ENCODE data around the gene ZNF800.
"Not testable (repeated sequence)": the region's sequence is repeated elsewhere in the genome, so short reads cannot be mapped to it uniquely, and the experiment has no call there.

The ZNF800 gene

GRCh38 chr7:127392566-127393367 lies at the start of gene ZNF800:
Gene ZNF800 (minus strand): TSS chr7:127392708. CDS start chr7:127391557, 1,151 bp downstream.
- in situ Hi-C loops (cut with HindIII; ENCODE audit: low pct_ligation_motif_present, low pct_unique_long_range_greater_than_20kb, low sequenced_read_pairs), result no loop called here
- peak; percentile 92 for DNase-seq

- in situ Hi-C loops (cut with HindIII; ENCODE audit: low pct_ligation_motif_present, low pct_unique_long_range_greater_than_20kb, low sequenced_read_pairs), result no loop called here
These were observed 47.7 kb upstream of the ZNF800 start for GRCh38 chr7:127440206-127440605.

GRCh38 chr7:127438836-127439235 lies 46.3 kb upstream of the ZNF800 start:
- in situ Hi-C loops (cut with HindIII; ENCODE audit: low pct_ligation_motif_present, low pct_unique_long_range_greater_than_20kb, low sequenced_read_pairs), result no loop called here
- no peak for DNase-seq

More at GRCh38 chr7:127440206-127440605, 47.7 kb upstream of the ZNF800 start:
- no peak for DNase-seq

- in situ Hi-C loops (cut with HindIII; ENCODE audit: low pct_ligation_motif_present, low pct_unique_long_range_greater_than_20kb, low sequenced_read_pairs), result no loop called here
- peak; percentile 64 for DNase-seq
These were observed 45.3 kb upstream of the ZNF800 start for GRCh38 chr7:127437837-127438236.

GRCh38 chr7:127437241-127437640 lies 44.7 kb upstream of the ZNF800 start:
- no peak for DNase-seq
- in situ Hi-C loops (cut with HindIII; ENCODE audit: low pct_ligation_motif_present, low pct_unique_long_range_greater_than_20kb, low sequenced_read_pairs), result no loop called here

- DNase-seq; in situ Hi-C loops (cut with HindIII; ENCODE audit: low pct_ligation_motif_present, low pct_unique_long_range_greater_than_20kb, low sequenced_read_pairs): not testable (repeated sequence)
These were observed 36.8 kb upstream of the ZNF800 start for GRCh38 chr7:127429281-127429680.

- in situ Hi-C loops (cut with HindIII; ENCODE audit: low pct_ligation_motif_present, low pct_unique_long_range_greater_than_20kb, low sequenced_read_pairs), result no loop called here
- DNase-seq, result no peak
These were observed 26.7 kb upstream of the ZNF800 start for GRCh38 chr7:127419196-127419595.

GRCh38 chr7:127418459-127418858 lies 26.0 kb upstream of the ZNF800 start:
- in situ Hi-C loops (cut with HindIII; ENCODE audit: low pct_ligation_motif_present, low pct_unique_long_range_greater_than_20kb, low sequenced_read_pairs), result no loop called here
- no peak for DNase-seq

GRCh38 chr7:127417346-127417745 lies 24.8 kb upstream of the ZNF800 start:
- in situ Hi-C loops (cut with HindIII; ENCODE audit: low pct_ligation_motif_present, low pct_unique_long_range_greater_than_20kb, low sequenced_read_pairs), result no loop called here
- DNase-seq, result no peak

- in situ Hi-C loops (cut with HindIII; ENCODE audit: low pct_ligation_motif_present, low pct_unique_long_range_greater_than_20kb, low sequenced_read_pairs), result no loop called here
- no peak for DNase-seq
These were observed 22.7 kb upstream of the ZNF800 start for GRCh38 chr7:127415060-127415742.

- in situ Hi-C loops (cut with HindIII; ENCODE audit: low pct_ligation_motif_present, low pct_unique_long_range_greater_than_20kb, low sequenced_read_pairs), result no loop called here
- no peak for DNase-seq
These were observed 21.5 kb upstream of the ZNF800 start for GRCh38 chr7:127413962-127414361.

GRCh38 chr7:127413326-127413725 lies 20.8 kb upstream of the ZNF800 start:
- in situ Hi-C loops (cut with HindIII; ENCODE audit: low pct_ligation_motif_present, low pct_unique_long_range_greater_than_20kb, low sequenced_read_pairs), result no loop called here
- no peak for DNase-seq

GRCh38 chr7:127411176-127411575 lies 18.7 kb upstream of the ZNF800 start:
- in situ Hi-C loops (cut with HindIII; ENCODE audit: low pct_ligation_motif_present, low pct_unique_long_range_greater_than_20kb, low sequenced_read_pairs), result no loop called here
- DNase-seq, result no peak

GRCh38 chr7:127409629-127410028 lies 17.1 kb upstream of the ZNF800 start:
- no peak for DNase-seq
- in situ Hi-C loops (cut with HindIII; ENCODE audit: low pct_ligation_motif_present, low pct_unique_long_range_greater_than_20kb, low sequenced_read_pairs), result no loop called here

GRCh38 chr7:127404286-127405072 lies 12.0 kb upstream of the ZNF800 start:
- in situ Hi-C loops (cut with HindIII; ENCODE audit: low pct_ligation_motif_present, low pct_unique_long_range_greater_than_20kb, low sequenced_read_pairs), result no loop called here
- no peak for DNase-seq

GRCh38 chr7:127396184-127396583 lies 3.7 kb upstream of the ZNF800 start:
- DNase-seq, result no peak
- in situ Hi-C loops (cut with HindIII; ENCODE audit: low pct_ligation_motif_present, low pct_unique_long_range_greater_than_20kb, low sequenced_read_pairs), result no loop called here

- in situ Hi-C loops (cut with HindIII; ENCODE audit: low pct_ligation_motif_present, low pct_unique_long_range_greater_than_20kb, low sequenced_read_pairs); DNase-seq: not testable (repeated sequence)
These were observed 2.6 kb upstream of the ZNF800 start for GRCh38 chr7:127395104-127395503.

GRCh38 chr7:127393368-127394058 lies 1.0 kb upstream of the ZNF800 start:
- in situ Hi-C loops (cut with HindIII; ENCODE audit: low pct_ligation_motif_present, low pct_unique_long_range_greater_than_20kb, low sequenced_read_pairs), result no loop called here

GRCh38 chr7:127392182-127392565 lies 334 bp downstream of the ZNF800 start:
- peak; percentile 81 for DNase-seq
- in situ Hi-C loops (cut with HindIII; ENCODE audit: low pct_ligation_motif_present, low pct_unique_long_range_greater_than_20kb, low sequenced_read_pairs), result no loop called here

More at GRCh38 chr7:127393368-127394058, 1.0 kb upstream of the ZNF800 start:
- peak; percentile 39 for DNase-seq

All from ACHN (cell line).